Left ventricle myocardium inferior (tissue), 1 donor: ENCODE data around the gene PCIF1. TPM values are rescaled to one million over a fixed set of nuclear protein-coding genes. Genes with fewer than 3 reads are reported as not detected.

ENCODE experiments used
- DNase-seq: peaks from one replicate; pipeline ENCODE4 v3.0.0-alpha.2; 2020
- H3K27ac ChIP-seq: fragments of 200-600 bp; replicated peaks from 2 replicates; pipeline ENCODE4 v1.8.0; 2021
- H3K27me3 ChIP-seq: fragments of 200-600 bp; 2 replicates; pipeline ENCODE4 v1.8.0; 2021; ENCODE audit warnings: low read depth
- H3K36me3 ChIP-seq: fragments of 200-600 bp; 2 replicates; pipeline ENCODE4 v1.8.0; 2021
- H3K4me1 ChIP-seq: fragments of 200-600 bp; 2 replicates; pipeline ENCODE4 v1.8.0; 2021
- H3K4me3 ChIP-seq: fragments of 200-600 bp; 2 replicates; pipeline ENCODE4 v1.8.0; 2021; ENCODE audit warnings: mild to moderate bottlenecking, moderate library complexity
- H3K9me3 ChIP-seq: fragments of 200-600 bp; replicated peaks from 2 replicates; pipeline ENCODE4 v1.8.0; 2021
- intact Hi-C: fragments of 100-400 bp; cut with micrococcal nuclease; formaldehyde crosslinking; loops from one replicate; pipeline ENCODE4 v1.11.0; 2022
- total RNA-seq: library from RNA; stranded (reverse); fragmentation: NEBNext Ultra II Directional; extraction: Animal tissue kit (Norgen Biotek cat#: 25700); gene quantifications from one replicate; pipeline ENCODE4 v1.2.1, GENCODE V29; 2021
- TF ChIP-seq, protein P1 (sequence below): fragments of 200-600 bp; IDR thresholded peaks from 2 replicates; pipeline ENCODE4 v1.8.0; 2021; ENCODE audit warnings: antibody characterized with exemption, mild to moderate bottlenecking, borderline replicate concordance
- donor health status: DM: no; HTN: yes; CAD: no; lungs with severe emphysema.

PCIF1 gene
- total RNA-seq, 1 donor from 2014 or later, result 21.9 TPM

GRCh38 chr20:45964006-45964400 lies 29.5 kb downstream of the PCIF1 start:
- Histone ChIP-seq H3K9me3 (no peaks in the 10 kb centered on the region), H3K27me3 (no peaks in the 10 kb centered on the region), H3K36me3 (peaks cover 100% of the 10 kb centered on the region), H3K27ac (no peak overlapping the region), H3K4me1 (peaks cover under 1% of the 10 kb centered on the region), H3K4me3 (no peak overlapping the region)
- intact Hi-C loops, result no loop called here
- no peak for DNase-seq
- TF ChIP-seq, protein P1, sequence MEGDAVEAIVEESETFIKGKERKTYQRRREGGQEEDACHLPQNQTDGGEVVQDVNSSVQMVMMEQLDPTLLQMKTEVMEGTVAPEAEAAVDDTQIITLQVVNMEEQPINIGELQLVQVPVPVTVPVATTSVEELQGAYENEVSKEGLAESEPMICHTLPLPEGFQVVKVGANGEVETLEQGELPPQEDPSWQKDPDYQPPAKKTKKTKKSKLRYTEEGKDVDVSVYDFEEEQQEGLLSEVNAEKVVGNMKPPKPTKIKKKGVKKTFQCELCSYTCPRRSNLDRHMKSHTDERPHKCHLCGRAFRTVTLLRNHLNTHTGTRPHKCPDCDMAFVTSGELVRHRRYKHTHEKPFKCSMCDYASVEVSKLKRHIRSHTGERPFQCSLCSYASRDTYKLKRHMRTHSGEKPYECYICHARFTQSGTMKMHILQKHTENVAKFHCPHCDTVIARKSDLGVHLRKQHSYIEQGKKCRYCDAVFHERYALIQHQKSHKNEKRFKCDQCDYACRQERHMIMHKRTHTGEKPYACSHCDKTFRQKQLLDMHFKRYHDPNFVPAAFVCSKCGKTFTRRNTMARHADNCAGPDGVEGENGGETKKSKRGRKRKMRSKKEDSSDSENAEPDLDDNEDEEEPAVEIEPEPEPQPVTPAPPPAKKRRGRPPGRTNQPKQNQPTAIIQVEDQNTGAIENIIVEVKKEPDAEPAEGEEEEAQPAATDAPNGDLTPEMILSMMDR, result no peak

- no peaks in the 10 kb centered on the region for H3K9me3 ChIP-seq
- DNase-seq, result no peak
- H3K4me3 ChIP-seq, result no peak overlapping the region
- H3K27ac ChIP-seq, result no peak overlapping the region
- H3K4me1 ChIP-seq, result peaks cover 14% of the 10 kb centered on the region
- TF ChIP-seq, protein P1, result no peak
- H3K36me3 ChIP-seq, result peaks cover 93% of the 10 kb centered on the region
- H3K27me3 ChIP-seq, result no peaks in the 10 kb centered on the region
- intact Hi-C loops, result no loop called here
Measured at GRCh38 chr20:45965169-45966002, 30.9 kb downstream of the PCIF1 start.

DNA sequence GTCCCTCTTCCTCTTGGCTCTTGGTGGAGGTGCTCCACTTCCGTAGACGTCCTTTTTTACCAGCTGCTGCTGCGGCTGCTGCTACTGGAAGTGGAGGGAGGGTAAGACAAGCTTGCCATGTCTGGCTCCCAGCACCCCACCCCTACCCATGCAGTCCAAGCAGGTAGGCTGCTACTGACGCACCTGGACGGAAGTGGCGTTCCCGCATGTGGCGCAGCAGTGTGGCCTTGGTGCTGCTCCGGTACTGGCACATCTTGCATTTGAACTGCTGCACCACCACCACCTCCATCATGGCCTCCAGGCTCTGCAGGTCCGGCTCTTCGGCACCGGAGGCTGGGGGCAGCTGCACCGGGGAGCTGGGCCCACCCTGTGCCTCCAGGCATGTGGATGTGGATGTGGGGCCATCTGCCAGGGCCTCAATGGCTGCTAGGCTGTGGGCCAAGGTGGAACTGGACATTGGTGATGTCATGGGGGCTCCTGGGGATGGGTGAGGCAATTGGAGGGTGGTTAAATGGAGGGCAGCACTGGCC lies 33.1 kb downstream of the PCIF1 start:
- TF ChIP-seq, protein P1, result no peak
- H3K4me3 ChIP-seq, result no peak overlapping the region
- peaks cover 70% of the 10 kb centered on the region for H3K36me3 ChIP-seq
- no peaks in the 10 kb centered on the region for H3K27me3 ChIP-seq
- H3K9me3 ChIP-seq, result no peaks in the 10 kb centered on the region
- peaks cover 29% of the 10 kb centered on the region for H3K4me1 ChIP-seq
- intact Hi-C loops, result no loop called here
- H3K27ac ChIP-seq, result no peak overlapping the region
- no peak for DNase-seq

DNA sequence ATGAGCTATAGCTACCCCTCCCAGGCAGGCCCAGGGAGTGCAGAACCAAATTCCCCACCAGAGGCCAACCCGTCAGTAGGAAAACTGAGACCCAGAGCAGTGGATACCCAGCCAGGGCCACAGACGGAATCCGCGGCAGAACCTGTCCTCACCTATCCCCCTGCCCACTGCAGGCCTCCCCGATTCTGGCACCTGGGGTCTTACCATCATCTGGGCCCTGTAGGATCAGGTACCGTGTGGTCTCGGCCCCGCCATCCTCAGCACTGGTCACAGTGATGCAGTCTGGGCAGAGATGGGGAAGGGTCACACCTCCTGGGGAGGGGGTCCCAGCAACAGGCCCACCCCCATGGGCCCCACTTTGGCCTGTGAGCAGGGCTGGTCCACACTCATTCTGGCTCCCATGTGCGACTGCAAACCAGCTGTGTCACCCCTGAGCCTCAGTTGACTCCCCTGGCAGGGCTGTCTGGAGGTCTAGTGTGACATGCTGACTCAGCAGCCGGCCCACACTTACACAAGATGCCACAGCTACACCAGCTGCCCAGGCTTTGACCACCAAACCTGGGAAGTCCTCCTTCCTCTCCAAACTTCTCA lies 33.7 kb downstream of the PCIF1 start:
- Histone ChIP-seq H3K9me3 (no peaks in the 10 kb centered on the region), H3K36me3 (peaks cover 65% of the 10 kb centered on the region), H3K27me3 (no peaks in the 10 kb centered on the region), H3K4me1 (peaks cover 29% of the 10 kb centered on the region), H3K27ac (no peak overlapping the region), H3K4me3 (no peak overlapping the region)
- intact Hi-C loops, result no loop called here
- DNase-seq, result no peak
- TF ChIP-seq, protein P1, result no peak

DNA sequence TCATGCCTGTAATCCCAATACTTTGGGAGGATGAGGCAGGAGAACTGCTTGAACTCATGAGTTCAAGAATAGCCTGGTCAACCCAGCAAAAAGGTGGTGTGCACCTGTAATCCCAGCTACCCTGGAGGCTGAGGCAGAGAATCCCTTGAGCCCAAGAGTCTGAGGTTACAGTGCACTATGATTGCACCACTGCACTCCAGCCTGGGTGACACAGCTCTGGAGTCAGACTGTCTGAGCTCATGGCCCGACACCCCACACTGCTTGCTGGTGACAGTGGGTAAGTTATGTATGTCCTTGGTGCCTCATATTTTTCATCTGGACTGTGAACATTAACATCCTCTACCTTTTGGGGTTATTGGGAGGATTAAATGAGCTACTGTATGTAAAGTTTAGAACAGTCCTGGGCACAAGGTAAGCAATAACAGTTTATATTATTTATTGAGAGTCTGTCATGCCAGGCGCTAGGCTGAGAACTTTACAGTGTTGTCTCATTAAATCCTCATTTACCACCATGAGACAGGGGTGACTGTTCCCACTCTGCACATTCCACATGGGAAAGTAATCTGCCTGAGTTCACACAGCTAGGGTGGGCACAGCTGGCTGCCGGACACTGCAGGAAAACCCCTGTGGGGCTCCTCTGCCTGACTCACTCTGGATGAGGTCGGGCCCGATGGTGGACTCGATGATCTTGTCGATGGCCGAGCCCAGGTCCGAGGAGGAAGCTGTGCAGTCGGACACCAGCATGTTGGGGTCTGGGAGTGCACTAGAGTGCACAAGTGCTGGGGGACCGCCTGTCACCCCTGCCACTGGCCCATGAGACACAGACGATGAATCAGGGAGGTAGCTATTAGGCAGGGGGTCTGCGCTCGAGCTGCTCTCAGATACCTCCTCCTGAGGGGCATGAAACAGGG lies 34.6 kb downstream of the PCIF1 start:
- no peak overlapping the region for H3K4me3 ChIP-seq
- no peaks in the 10 kb centered on the region for H3K27me3 ChIP-seq
- H3K36me3 ChIP-seq, result peaks cover 56% of the 10 kb centered on the region
- no peak for DNase-seq
- intact Hi-C loops, result no loop called here
- H3K9me3 ChIP-seq, result no peaks in the 10 kb centered on the region
- peak overlapping the region; percentile 8 for H3K27ac ChIP-seq
- peaks cover 29% of the 10 kb centered on the region for H3K4me1 ChIP-seq
- TF ChIP-seq, protein P1, result no peak
